ENCODE measurements around the gene GMDS.
"Not testable (repeated sequence)": the region's sequence is repeated elsewhere in the genome, so short reads cannot be mapped to it uniquely, and the experiment has no call there.

Gene GMDS

GRCh38 chr6:1698527-1698926 is 546.9 kb downstream of the GMDS start:
- no peak overlapping the region for H3K27ac ChIP-seq (ENCODE audit: low read depth, low read length)
- no peaks in the 10 kb centered on the region for H3K27me3 ChIP-seq (ENCODE audit: control insufficient read depth, insufficient read depth, low read length)
- no peak overlapping the region for H3K9ac ChIP-seq (ENCODE audit: low read depth, low read length)
- H3K36me3 ChIP-seq (ENCODE audit: control insufficient read depth, insufficient read depth, low read length): no peaks in the 10 kb centered on the region
- H3K9me3 ChIP-seq (ENCODE audit: control insufficient read depth, insufficient read depth, low read length): no peaks in the 10 kb centered on the region
- no peaks in the 10 kb centered on the region for H3K4me1 ChIP-seq (ENCODE audit: control insufficient read depth, insufficient read depth, low read length)
- H3K4me3 ChIP-seq (ENCODE audit: low read depth, low read length): no peak overlapping the region

- no peak overlapping the region for H3K9ac ChIP-seq (ENCODE audit: low read depth, low read length)
Observed at GRCh38 chr6:1697688-1698351, 547.6 kb downstream of the GMDS start.

GRCh38 chr6:1696463-1696850 is 548.9 kb downstream of the GMDS start:
- H3K4me1 ChIP-seq (ENCODE audit: control insufficient read depth, insufficient read depth, low read length): no peaks in the 10 kb centered on the region
- H3K36me3 ChIP-seq (ENCODE audit: control insufficient read depth, insufficient read depth, low read length): no peaks in the 10 kb centered on the region
- no peak overlapping the region for H3K4me3 ChIP-seq (ENCODE audit: low read depth, low read length)
- no peaks in the 10 kb centered on the region for H3K27me3 ChIP-seq (ENCODE audit: control insufficient read depth, insufficient read depth, low read length)
- H3K9ac ChIP-seq (ENCODE audit: low read depth, low read length): no peak overlapping the region
- no peaks in the 10 kb centered on the region for H3K9me3 ChIP-seq (ENCODE audit: control insufficient read depth, insufficient read depth, low read length)
- H3K27ac ChIP-seq (ENCODE audit: low read depth, low read length): no peak overlapping the region

More at GRCh38 chr6:1697688-1698351, 547.6 kb downstream of the GMDS start:
- H3K27me3 ChIP-seq (ENCODE audit: control insufficient read depth, insufficient read depth, low read length): no peaks in the 10 kb centered on the region
- H3K4me3 ChIP-seq (ENCODE audit: low read depth, low read length): no peak overlapping the region
- H3K4me1 ChIP-seq (ENCODE audit: control insufficient read depth, insufficient read depth, low read length): no peaks in the 10 kb centered on the region
- H3K9me3 ChIP-seq (ENCODE audit: control insufficient read depth, insufficient read depth, low read length): no peaks in the 10 kb centered on the region
- no peaks in the 10 kb centered on the region for H3K36me3 ChIP-seq (ENCODE audit: control insufficient read depth, insufficient read depth, low read length)
- no peak overlapping the region for H3K27ac ChIP-seq (ENCODE audit: low read depth, low read length)

GRCh38 chr6:1695546-1696462 is 549.6 kb downstream of the GMDS start:
- Histone ChIP-seq H3K9me3 (ENCODE audit: control insufficient read depth, insufficient read depth, low read length) (no peaks in the 10 kb centered on the region), H3K9ac (ENCODE audit: low read depth, low read length) (no peak overlapping the region), H3K27me3 (ENCODE audit: control insufficient read depth, insufficient read depth, low read length) (no peaks in the 10 kb centered on the region), H3K4me1 (ENCODE audit: control insufficient read depth, insufficient read depth, low read length) (no peaks in the 10 kb centered on the region), H3K36me3 (ENCODE audit: control insufficient read depth, insufficient read depth, low read length) (no peaks in the 10 kb centered on the region), H3K4me3 (ENCODE audit: low read depth, low read length) (no peak overlapping the region), H3K27ac (ENCODE audit: low read depth, low read length) (no peak overlapping the region)

GRCh38 chr6:1691828-1692227 is 553.6 kb downstream of the GMDS start:
- H3K9ac ChIP-seq (ENCODE audit: low read depth, low read length); H3K27ac ChIP-seq (ENCODE audit: low read depth, low read length); H3K9me3 ChIP-seq (ENCODE audit: control insufficient read depth, insufficient read depth, low read length); H3K27me3 ChIP-seq (ENCODE audit: control insufficient read depth, insufficient read depth, low read length); H3K4me1 ChIP-seq (ENCODE audit: control insufficient read depth, insufficient read depth, low read length); H3K36me3 ChIP-seq (ENCODE audit: control insufficient read depth, insufficient read depth, low read length); H3K4me3 ChIP-seq (ENCODE audit: low read depth, low read length): not testable (repeated sequence)

GRCh38 chr6:1690656-1691055 is 554.7 kb downstream of the GMDS start:
- H3K27me3 ChIP-seq (ENCODE audit: control insufficient read depth, insufficient read depth, low read length); H3K4me1 ChIP-seq (ENCODE audit: control insufficient read depth, insufficient read depth, low read length); H3K27ac ChIP-seq (ENCODE audit: low read depth, low read length); H3K4me3 ChIP-seq (ENCODE audit: low read depth, low read length); H3K9ac ChIP-seq (ENCODE audit: low read depth, low read length); H3K36me3 ChIP-seq (ENCODE audit: control insufficient read depth, insufficient read depth, low read length); H3K9me3 ChIP-seq (ENCODE audit: control insufficient read depth, insufficient read depth, low read length): not testable (repeated sequence)

GRCh38 chr6:1689141-1689540 is 556.3 kb downstream of the GMDS start:
- H3K36me3 ChIP-seq (ENCODE audit: control insufficient read depth, insufficient read depth, low read length): no peaks in the 10 kb centered on the region
- H3K9me3 ChIP-seq (ENCODE audit: control insufficient read depth, insufficient read depth, low read length): no peaks in the 10 kb centered on the region
- H3K27ac ChIP-seq (ENCODE audit: low read depth, low read length): no peak overlapping the region
- H3K4me1 ChIP-seq (ENCODE audit: control insufficient read depth, insufficient read depth, low read length): peaks cover 9% of the 10 kb centered on the region; the same call in 1 of the 2 replicates
- H3K9ac ChIP-seq (ENCODE audit: low read depth, low read length): no peak overlapping the region
- H3K4me3 ChIP-seq (ENCODE audit: low read depth, low read length): no peak overlapping the region
- H3K27me3 ChIP-seq (ENCODE audit: control insufficient read depth, insufficient read depth, low read length): no peaks in the 10 kb centered on the region

GRCh38 chr6:1688396-1688795 is 557.0 kb downstream of the GMDS start:
- H3K27me3 ChIP-seq (ENCODE audit: control insufficient read depth, insufficient read depth, low read length): no peaks in the 10 kb centered on the region
- no peak overlapping the region for H3K4me3 ChIP-seq (ENCODE audit: low read depth, low read length)
- H3K36me3 ChIP-seq (ENCODE audit: control insufficient read depth, insufficient read depth, low read length): no peaks in the 10 kb centered on the region
- H3K27ac ChIP-seq (ENCODE audit: low read depth, low read length): no peak overlapping the region
- H3K4me1 ChIP-seq (ENCODE audit: control insufficient read depth, insufficient read depth, low read length): peaks cover 9% of the 10 kb centered on the region; the same call in 1 of the 2 replicates
- H3K9ac ChIP-seq (ENCODE audit: low read depth, low read length): no peak overlapping the region
- H3K9me3 ChIP-seq (ENCODE audit: control insufficient read depth, insufficient read depth, low read length): no peaks in the 10 kb centered on the region

- Histone ChIP-seq H3K9me3 (ENCODE audit: control insufficient read depth, insufficient read depth, low read length) (no peaks in the 10 kb centered on the region), H3K4me1 (ENCODE audit: control insufficient read depth, insufficient read depth, low read length) (peaks cover 9% of the 10 kb centered on the region; the same call in 1 of the 2 replicates), H3K27me3 (ENCODE audit: control insufficient read depth, insufficient read depth, low read length) (no peaks in the 10 kb centered on the region), H3K36me3 (ENCODE audit: control insufficient read depth, insufficient read depth, low read length) (no peaks in the 10 kb centered on the region), H3K27ac (ENCODE audit: low read depth, low read length) (no peak overlapping the region), H3K9ac (ENCODE audit: low read depth, low read length) (no peak overlapping the region), H3K4me3 (ENCODE audit: low read depth, low read length) (no peak overlapping the region)
Observed at GRCh38 chr6:1687402-1687801, 558.0 kb downstream of the GMDS start.

GRCh38 chr6:1686117-1687098 is 559.0 kb downstream of the GMDS start:
- no peaks in the 10 kb centered on the region for H3K27me3 ChIP-seq (ENCODE audit: control insufficient read depth, insufficient read depth, low read length)
- no peaks in the 10 kb centered on the region for H3K36me3 ChIP-seq (ENCODE audit: control insufficient read depth, insufficient read depth, low read length)
- H3K9me3 ChIP-seq (ENCODE audit: control insufficient read depth, insufficient read depth, low read length): no peaks in the 10 kb centered on the region
- peaks cover 9% of the 10 kb centered on the region; the same call in 1 of the 2 replicates for H3K4me1 ChIP-seq (ENCODE audit: control insufficient read depth, insufficient read depth, low read length)
- no peak overlapping the region for H3K4me3 ChIP-seq (ENCODE audit: low read depth, low read length)
- H3K27ac ChIP-seq (ENCODE audit: low read depth, low read length): no peak overlapping the region
- H3K9ac ChIP-seq (ENCODE audit: low read depth, low read length): no peak overlapping the region

All from HUES48 (cell line).